HG03066 (cell line): Measurements from ENCODE around the gene ZNF697.

Experiments used
- ATAC-seq: cut with Tn5 transposase; IDR thresholded peaks from one replicate; pipeline ENCODE4 v1.9.1; 2021; ENCODE audit warnings: low read depth; ENCODE audit not compliant: unreplicated experiment

Gene ZNF697

GRCh38 chr1:119667173-119667572 lies 19.1 kb upstream of the ZNF697 start:
- ATAC-seq: no peak

- ATAC-seq: no peak
These were observed 16.0 kb upstream of the ZNF697 start for GRCh38 chr1:119664067-119664466.

- ATAC-seq: peak; percentile 75
These were observed 14.0 kb upstream of the ZNF697 start for GRCh38 chr1:119662034-119662437.

GRCh38 chr1:119660253-119661083 lies 12.4 kb upstream of the ZNF697 start:
- ATAC-seq: peak; percentile 47

- no peak for ATAC-seq
These were observed 11.6 kb upstream of the ZNF697 start for GRCh38 chr1:119659628-119660027.

GRCh38 chr1:119656410-119656955 lies 8.4 kb upstream of the ZNF697 start:
- no peak for ATAC-seq

GRCh38 chr1:119655154-119655553 lies 7.1 kb upstream of the ZNF697 start:
- ATAC-seq: no peak

- no peak for ATAC-seq
These were observed 5.7 kb upstream of the ZNF697 start for GRCh38 chr1:119653839-119654170.

- no peak for ATAC-seq
These were observed 5.2 kb upstream of the ZNF697 start for GRCh38 chr1:119653135-119653838.

- ATAC-seq: no peak
These were observed 4.5 kb upstream of the ZNF697 start for GRCh38 chr1:119652587-119652986.

GRCh38 chr1:119651641-119652040 lies 3.6 kb upstream of the ZNF697 start:
- ATAC-seq: no peak

- ATAC-seq: no peak
These were observed 3.1 kb upstream of the ZNF697 start for GRCh38 chr1:119651133-119651532.

- ATAC-seq: no peak
These were observed 546 bp upstream of the ZNF697 start for GRCh38 chr1:119648620-119649004.

- no peak for ATAC-seq
These were observed 785 bp downstream of the ZNF697 start for GRCh38 chr1:119647228-119647733.

GRCh38 chr1:119646521-119647227 lies 1.4 kb downstream of the ZNF697 start:
- ATAC-seq: no peak

- no peak for ATAC-seq
These were observed 9.0 kb downstream of the ZNF697 start for GRCh38 chr1:119639109-119639508.

- no peak for ATAC-seq
These were observed 10.4 kb downstream of the ZNF697 start for GRCh38 chr1:119637710-119638109.

GRCh38 chr1:119636491-119637089 lies 11.5 kb downstream of the ZNF697 start:
- ATAC-seq: no peak

- ATAC-seq: no peak
These were observed 12.2 kb downstream of the ZNF697 start for GRCh38 chr1:119635811-119636390.

- no peak for ATAC-seq
These were observed 14.1 kb downstream of the ZNF697 start for GRCh38 chr1:119634016-119634415.
